Suprapubic skin (tissue), 4 donors: ENCODE data around the gene FBXO48. TPM values are rescaled to one million over a fixed set of nuclear protein-coding genes. Genes with fewer than 3 reads are reported as not detected.
"Not testable (repeated sequence)": the region's sequence is repeated elsewhere in the genome, so short reads cannot be mapped to it uniquely, and the experiment has no call there.

Source experiments
- DNase-seq, 2 donors: peaks; one replicate each; pipeline ENCODE4 v3.0.0-alpha.2; 2019; ENCODE audit warnings: low spot score in 2 of 2
- H3K27ac ChIP-seq: fragments of 200-600 bp; sonication (generic); one replicate; pipeline ENCODE4 v1.5.1; 2019
- H3K27me3 ChIP-seq: fragments of 200-600 bp; sonication (generic); one replicate; pipeline ENCODE4 v1.5.1; 2019
- H3K36me3 ChIP-seq: fragments of 200-600 bp; sonication (generic); one replicate; pipeline ENCODE4 v1.5.1; 2019
- H3K4me1 ChIP-seq: fragments of 200-600 bp; sonication (generic); one replicate; pipeline ENCODE4 v1.5.1; 2019
- H3K4me3 ChIP-seq: fragments of 200-600 bp; sonication (generic); one replicate; pipeline ENCODE4 v1.5.1; 2019; ENCODE audit warnings: mild to moderate bottlenecking
- H3K9me3 ChIP-seq: fragments of 200-600 bp; sonication (generic); one replicate; pipeline ENCODE4 v1.5.1; 2019
- CTCF ChIP-seq, 2 donors: fragments of 200-600 bp in 1 of 2; fragments of 450-650 bp in 1 of 2; sonication (generic) in 1 of 2; IDR thresholded peaks; one replicate each; pipeline ENCODE4 v1.5.1; 2016 to 2019; ENCODE audit warnings: antibody characterized with exemption in 2 of 2, mild to moderate bottlenecking in 1 of 2, moderate library complexity in 1 of 2
- EP300 ChIP-seq: sonication (generic); formaldehyde crosslinking; IDR thresholded peaks from one replicate; pipeline ENCODE4 v1.6.1; 2017; ENCODE audit warnings: antibody characterized with exemption
- POLR2A ChIP-seq, 2 donors: fragments of 450-650 bp; IDR thresholded peaks; one replicate each; pipeline ENCODE4 v1.6.1; 2017; ENCODE audit warnings: antibody characterized with exemption in 2 of 2, mild to moderate bottlenecking in 2 of 2, moderate library complexity in 2 of 2
- POLR2AphosphoS5 ChIP-seq, 3 donors: sonication (generic); formaldehyde crosslinking; IDR thresholded peaks; one replicate each; pipeline ENCODE4 v1.6.1; 2017; ENCODE audit warnings: antibody characterized with exemption in 3 of 3
- WGBS: methylation state at CpG from one replicate; pipeline ENCODE4 v1.1.5; 2018; 5-methylcytosine and 5-hydroxymethylcytosine counted together
- total RNA-seq, 4 donors: library from RNA; depleted of rRNA; stranded (reverse); fragments of >200 nt; gene quantifications; one replicate each; pipeline ENCODE4 v1.1.0, GENCODE V29; 2016

Gene FBXO48
- total RNA-seq, 4 donors from 2014 or later: 1.1 to 2.7 (median 1.7) TPM

GRCh38 chr2:68499133-68499532 lies 32.0 kb upstream of the FBXO48 start:
- Histone ChIP-seq H3K36me3 (no peaks in the 10 kb centered on the region), H3K4me3 (no peak overlapping the region), H3K27ac (no peak overlapping the region), H3K9me3 (no peaks in the 10 kb centered on the region), H3K4me1 (no peaks in the 10 kb centered on the region), H3K27me3 (no peaks in the 10 kb centered on the region)
- no peak for DNase-seq
- TF ChIP-seq POLR2A (IDR thresholded peaks at IDR 0.05): no peak
- no peak for TF ChIP-seq CTCF (IDR thresholded peaks at IDR 0.05)
- TF ChIP-seq POLR2AphosphoS5 (IDR thresholded peaks at IDR 0.05): no peak
- TF ChIP-seq EP300: no peak

DNA sequence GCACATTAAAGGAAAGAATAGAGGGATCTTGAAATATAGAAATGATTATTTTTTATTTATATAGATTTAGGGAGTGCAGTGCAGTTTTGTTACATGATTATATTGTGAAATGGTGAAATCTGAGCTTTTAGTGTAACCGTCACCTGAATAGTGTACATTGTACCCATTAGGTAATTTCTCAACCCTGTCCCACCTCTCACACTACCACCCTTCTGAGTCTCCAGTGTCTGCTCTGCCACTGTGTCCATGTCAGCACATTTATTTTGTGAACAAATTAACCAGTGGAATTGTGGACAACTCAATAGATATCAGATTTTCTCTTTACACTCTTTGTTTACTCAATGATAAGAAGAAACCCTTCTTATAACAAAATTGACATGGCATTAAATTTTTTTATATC lies 24.5 kb upstream of the FBXO48 start:
- DNase-seq: no peak
- TF ChIP-seq CTCF (IDR thresholded peaks at IDR 0.05) (no peak), EP300 (no peak)
- Histone ChIP-seq H3K4me3 (no peak overlapping the region), H3K4me1 (peaks cover 3% of the 10 kb centered on the region), H3K36me3 (no peaks in the 10 kb centered on the region), H3K27ac (no peak overlapping the region), H3K27me3 (no peaks in the 10 kb centered on the region), H3K9me3 (no peaks in the 10 kb centered on the region)
- WGBS: 97% methylated on average over 1 of the region's 1 CpG

GRCh38 chr2:68489282-68489681 lies 22.2 kb upstream of the FBXO48 start:
- no peak for DNase-seq
- WGBS: 100% methylated on average over 1 of the region's 1 CpG
- no peak for TF ChIP-seq CTCF (IDR thresholded peaks at IDR 0.05)
- no peak for TF ChIP-seq POLR2A (IDR thresholded peaks at IDR 0.05)
- no peak for TF ChIP-seq POLR2AphosphoS5 (IDR thresholded peaks at IDR 0.05)
- TF ChIP-seq EP300: no peak

GRCh38 chr2:68488605-68489004 lies 21.5 kb upstream of the FBXO48 start:
- not testable (repeated sequence) for DNase-seq, H3K36me3 ChIP-seq, H3K27ac ChIP-seq, H3K27me3 ChIP-seq, H3K9me3 ChIP-seq, H3K4me3 ChIP-seq, H3K4me1 ChIP-seq
- WGBS: 79% methylated on average over 1 of the region's 1 CpG

More at GRCh38 chr2:68489282-68489681, 22.2 kb upstream of the FBXO48 start:
- no peak overlapping the region for H3K4me3 ChIP-seq
- H3K27me3 ChIP-seq: no peaks in the 10 kb centered on the region
- H3K27ac ChIP-seq: no peak overlapping the region
- H3K36me3 ChIP-seq: no peaks in the 10 kb centered on the region
- peaks cover 3% of the 10 kb centered on the region for H3K4me1 ChIP-seq
- no peaks in the 10 kb centered on the region for H3K9me3 ChIP-seq

DNA sequence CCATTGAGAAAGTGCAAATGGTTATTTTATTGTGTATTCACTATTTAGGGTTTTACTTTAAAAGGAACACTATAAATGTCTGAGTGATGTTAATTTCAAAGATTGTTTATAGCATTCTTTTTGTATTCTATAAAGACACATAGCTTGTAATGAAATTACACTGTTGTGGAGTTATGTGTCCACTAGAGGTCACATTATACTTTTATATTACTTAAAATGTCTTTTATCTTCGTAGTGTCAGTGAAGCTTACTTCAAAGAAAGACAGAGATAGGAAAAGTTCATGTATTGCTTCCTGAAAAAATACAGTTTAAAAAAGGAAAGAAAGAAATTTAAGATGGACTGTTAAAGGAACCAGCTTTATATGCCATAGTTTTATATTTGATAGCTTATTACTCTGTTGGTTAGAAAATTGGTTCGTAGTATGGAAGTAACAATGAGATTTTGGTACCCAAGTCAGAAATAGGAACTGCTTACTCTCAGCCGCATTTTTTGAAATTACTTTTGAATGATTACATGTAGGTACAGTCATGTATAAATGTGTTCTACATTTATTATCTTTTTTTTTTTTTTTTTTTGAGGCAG lies 20.8 kb upstream of the FBXO48 start:
- TF ChIP-seq POLR2AphosphoS5 (IDR thresholded peaks at IDR 0.05) (no peak), CTCF (IDR thresholded peaks at IDR 0.05) (peak in 1 of 2 donors; percentile 26)
- Histone ChIP-seq H3K27ac (no peak overlapping the region), H3K27me3 (no peaks in the 10 kb centered on the region), H3K36me3 (no peaks in the 10 kb centered on the region), H3K9me3 (no peaks in the 10 kb centered on the region), H3K4me3 (no peak overlapping the region), H3K4me1 (peaks cover 3% of the 10 kb centered on the region)
- WGBS: 59% methylated on average over 3 of the region's 3 CpGs
- no peak for DNase-seq

DNA sequence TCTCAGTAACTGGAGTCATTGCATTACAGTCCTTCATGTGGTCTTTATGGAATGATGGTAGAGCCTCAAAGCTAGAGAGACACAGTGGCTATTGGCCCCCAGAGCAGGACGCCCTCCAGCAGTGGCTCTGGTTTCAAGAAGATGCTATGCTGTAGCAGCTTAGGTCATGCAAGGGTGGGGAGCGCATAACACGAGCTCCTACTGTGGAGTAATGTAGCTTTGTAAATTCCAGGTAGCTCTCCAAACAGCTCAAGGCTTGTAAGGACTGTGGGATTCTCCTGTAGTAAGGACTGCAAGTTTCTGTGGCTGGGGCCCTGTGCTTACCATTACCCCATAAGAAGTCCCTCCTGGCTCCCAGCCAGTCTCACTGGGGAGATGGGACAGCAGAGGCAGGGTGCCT lies 15.9 kb upstream of the FBXO48 start:
- peaks cover 3% of the 10 kb centered on the region for H3K4me1 ChIP-seq
- TF ChIP-seq EP300 (no peak), POLR2A (IDR thresholded peaks at IDR 0.05) (no peak), POLR2AphosphoS5 (IDR thresholded peaks at IDR 0.05) (no peak)
- H3K27me3 ChIP-seq: no peaks in the 10 kb centered on the region
- H3K27ac ChIP-seq: no peak overlapping the region
- H3K9me3 ChIP-seq: no peaks in the 10 kb centered on the region
- no peak for DNase-seq
- 100% methylated on average over 1 of the region's 3 CpGs for WGBS
- H3K36me3 ChIP-seq: no peaks in the 10 kb centered on the region
- no peak overlapping the region for H3K4me3 ChIP-seq
